GM19023 (cell line): Measurements from ENCODE around the gene TMEM150C.

Experiments
- ATAC-seq: cut with Tn5 transposase; IDR thresholded peaks from one replicate; pipeline ENCODE4 v1.9.1; 2021; ENCODE audit warnings: mild to moderate bottlenecking, moderate library complexity; ENCODE audit not compliant: unreplicated experiment

Gene TMEM150C

DNA sequence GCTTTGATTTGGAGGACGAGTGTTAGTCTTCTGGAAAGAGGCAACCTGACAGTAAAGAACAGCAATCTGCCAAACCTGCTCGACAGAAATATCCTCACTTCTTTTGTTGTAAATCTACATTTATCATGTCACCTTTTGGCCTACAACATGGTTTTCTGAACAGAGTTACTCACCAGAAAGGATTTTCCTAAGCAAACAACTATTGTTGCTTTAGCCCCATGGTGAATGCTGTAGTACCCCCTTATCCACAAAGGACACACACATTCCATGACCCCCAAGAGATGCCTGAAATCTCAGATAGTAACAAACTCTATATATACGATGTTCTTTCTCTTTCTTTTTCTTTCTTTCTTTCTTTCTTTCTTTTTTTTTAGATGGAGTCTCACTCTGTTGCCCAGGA lies 42.7 kb downstream of the TMEM150C start:
- no peak for ATAC-seq

DNA sequence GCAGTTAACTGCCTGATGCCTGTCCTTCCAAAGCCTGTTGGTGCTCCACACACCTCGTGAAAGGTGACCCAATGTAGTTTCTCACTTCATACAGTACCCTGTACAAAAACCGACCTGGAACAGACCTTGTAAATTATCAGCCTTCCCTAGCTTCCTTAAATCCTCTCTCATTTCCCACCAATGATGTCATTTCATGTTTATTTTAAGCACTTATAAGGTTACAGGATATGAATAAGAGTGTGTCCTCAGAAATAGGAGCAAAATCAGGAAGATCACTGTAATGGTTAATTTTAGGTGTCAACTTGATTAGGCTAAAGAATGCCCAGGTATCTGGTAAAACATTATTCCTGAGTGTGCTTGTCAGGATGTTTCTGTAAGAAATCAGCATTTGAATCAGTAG lies 44.7 kb downstream of the TMEM150C start:
- no peak for ATAC-seq

DNA sequence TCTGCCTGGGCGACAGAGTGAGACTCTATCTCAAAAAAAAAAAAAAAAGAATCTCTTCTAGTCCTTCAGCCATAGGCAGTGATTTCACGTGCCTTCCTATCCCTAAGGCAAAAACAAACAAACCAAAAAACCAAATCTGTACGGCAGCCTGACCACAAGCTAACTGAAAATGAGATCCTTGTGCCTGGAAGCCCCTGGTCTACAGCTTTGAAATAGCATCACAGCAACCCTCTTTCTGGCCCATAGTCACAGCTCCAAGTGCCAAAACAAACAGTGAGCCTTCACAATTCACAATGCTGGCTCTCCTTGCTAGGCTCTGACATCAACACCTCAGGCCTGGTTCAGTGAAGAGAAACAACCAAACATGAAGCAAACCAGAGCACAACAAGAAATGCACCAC lies 46.1 kb downstream of the TMEM150C start:
- no peak for ATAC-seq

DNA sequence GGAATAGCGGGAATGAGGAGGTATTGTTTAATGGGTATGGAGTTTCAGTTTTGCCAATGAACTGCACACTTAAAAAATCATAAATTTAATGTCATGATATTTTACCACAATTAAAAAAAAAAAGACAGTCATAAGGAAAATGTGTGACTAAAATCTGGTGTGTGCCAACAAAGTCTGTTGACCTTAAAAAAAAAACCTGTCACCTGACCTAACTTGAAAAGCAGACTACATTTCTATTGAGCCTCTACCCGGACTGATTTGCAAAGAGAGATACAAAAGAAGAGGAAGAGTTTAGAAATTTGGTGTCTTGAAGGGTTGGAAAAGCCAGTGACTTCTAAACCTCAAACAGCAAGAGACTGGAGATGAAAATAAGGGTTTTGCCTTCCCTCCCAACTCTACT lies 48.4 kb downstream of the TMEM150C start:
- ATAC-seq: no peak

DNA sequence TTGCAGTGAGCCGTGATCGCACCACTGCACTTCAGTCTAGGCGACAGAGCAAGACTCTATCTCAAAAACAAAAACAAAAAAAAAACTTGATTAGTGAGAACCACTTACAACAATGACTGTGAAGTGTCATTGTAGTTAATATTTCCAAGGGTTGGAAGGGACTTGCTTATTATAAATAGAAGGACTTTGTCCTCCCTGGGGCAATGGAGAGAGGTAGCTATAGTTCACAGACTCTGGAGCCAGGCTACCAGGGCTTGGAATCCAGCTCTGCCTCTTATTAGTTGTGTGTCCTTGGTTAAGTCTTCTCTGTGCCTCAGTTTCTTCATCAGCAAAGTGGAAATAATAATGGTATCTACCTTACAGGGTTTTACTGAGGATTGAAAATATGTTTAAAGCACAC lies 51.6 kb downstream of the TMEM150C start:
- no peak for ATAC-seq

DNA sequence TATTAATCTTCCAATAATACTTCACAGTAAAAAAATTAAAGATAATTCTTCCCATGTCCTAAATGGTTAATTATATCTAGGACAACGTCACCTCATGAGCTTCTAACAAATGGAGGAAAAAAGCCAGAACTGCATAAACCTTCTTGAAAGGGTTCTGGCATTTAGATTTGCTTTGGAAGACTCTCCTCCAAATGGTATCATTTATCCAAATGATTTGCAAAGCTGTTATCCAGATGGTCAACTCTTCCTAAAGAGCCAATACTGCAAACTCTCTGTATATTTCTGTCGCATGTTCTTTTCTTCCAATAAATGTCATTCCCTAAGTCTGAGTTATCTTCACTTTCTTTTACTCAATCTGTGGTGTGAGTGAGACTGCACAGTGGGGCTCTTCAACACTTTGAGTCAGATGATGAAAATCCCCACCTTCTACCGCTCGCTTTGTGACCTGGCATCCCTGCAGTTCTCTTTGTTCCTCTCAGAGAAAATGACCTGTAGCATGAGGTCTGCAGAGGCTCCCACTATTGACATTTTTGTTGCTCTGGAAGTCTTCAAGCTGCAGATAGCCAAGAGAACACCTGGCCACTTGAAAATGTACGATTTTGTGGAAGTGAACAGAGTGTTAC lies 52.9 kb downstream of the TMEM150C start:
- ATAC-seq: no peak

GRCh38 chr4:82508011-82508410 lies 53.8 kb downstream of the TMEM150C start:
- no peak for ATAC-seq

DNA sequence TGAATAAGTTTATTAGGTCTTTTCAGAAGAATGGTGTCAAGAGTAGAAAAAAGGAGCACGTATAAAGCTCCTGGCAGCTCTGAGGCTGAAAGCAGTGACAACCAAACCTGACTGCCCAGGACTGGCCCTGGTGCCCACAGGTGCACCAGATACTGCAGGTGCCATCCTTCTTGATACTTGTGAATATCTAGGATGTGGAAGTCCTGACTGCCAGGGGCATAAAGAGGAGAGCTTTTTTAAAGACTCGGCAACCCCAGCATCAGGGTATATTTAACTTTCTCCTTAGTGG lies 60.7 kb downstream of the TMEM150C start:
- ATAC-seq: no peak

GRCh38 chr4:82500435-82501153 lies 61.2 kb downstream of the TMEM150C start:
- no peak for ATAC-seq

DNA sequence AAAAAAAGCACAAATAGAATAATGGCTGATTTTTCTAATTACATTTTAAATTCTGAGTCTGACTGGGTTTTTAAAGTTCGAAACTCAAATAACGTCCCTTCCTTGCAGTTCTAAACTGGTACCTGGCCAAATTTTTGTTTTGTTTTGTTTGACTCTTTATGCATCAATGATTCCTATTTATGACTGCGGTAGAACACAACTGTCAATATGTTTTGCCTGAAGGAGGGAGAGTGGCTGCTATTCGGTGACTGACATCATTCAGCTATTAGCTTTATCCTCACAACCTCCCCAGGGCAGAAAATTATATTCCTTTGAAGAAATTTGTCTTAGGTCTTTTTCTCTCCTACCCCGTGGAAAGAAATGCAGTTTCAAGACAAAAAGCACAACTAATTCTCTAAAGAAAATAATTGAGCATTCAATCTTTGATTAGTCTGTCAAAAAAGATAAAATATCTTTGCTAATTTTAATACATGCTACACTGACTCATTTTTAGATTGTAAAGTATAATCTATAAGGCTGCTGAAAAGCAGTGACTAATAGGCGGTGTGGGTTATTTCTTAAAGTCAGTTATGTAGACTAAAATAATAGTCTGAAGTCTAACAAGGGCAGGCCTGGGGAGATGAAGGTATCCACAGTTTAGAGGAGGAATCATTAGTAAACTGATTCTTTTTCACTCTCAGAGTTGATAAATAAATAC lies 61.9 kb downstream of the TMEM150C start:
- no peak for ATAC-seq

DNA sequence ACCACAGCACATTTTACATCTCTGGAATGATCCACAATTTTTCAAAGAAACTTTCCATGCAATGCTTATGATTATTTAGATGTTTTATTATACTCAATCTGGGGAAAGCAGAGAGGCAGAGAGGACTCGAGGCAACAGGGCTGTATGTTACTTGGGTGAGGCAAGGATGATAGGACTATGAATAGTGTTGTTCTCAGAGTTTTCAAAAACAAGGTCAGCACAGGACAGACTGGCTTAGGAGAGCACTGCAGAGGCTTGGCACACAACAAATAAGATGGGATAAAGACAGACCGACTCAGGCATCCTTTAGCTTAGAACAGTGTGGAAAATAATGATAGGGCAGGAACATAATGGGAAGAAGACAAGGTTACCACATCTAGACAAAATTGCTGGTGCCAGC lies 65.4 kb downstream of the TMEM150C start:
- no peak for ATAC-seq

DNA sequence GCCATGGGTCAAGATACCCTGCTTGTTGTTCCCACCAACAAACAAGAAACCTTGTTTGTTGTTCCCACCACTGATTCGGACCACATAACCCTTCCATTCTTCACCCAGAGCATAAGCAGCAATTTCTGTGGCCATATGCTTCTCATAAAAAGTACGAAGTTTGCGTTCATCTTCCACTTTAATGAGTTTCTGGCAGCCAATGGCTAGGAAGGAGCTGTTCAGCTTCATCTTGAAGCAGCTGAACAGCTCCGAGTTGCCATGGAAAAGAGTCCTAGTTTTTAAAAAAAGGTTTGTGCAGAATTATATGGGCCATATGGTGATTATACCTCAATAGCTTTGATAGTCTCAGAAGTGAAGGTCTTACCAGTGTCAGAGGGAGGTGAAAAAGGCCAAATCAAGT lies 66.1 kb downstream of the TMEM150C start:
- ATAC-seq: no peak

GRCh38 chr4:82493721-82494425 lies 67.9 kb downstream of the TMEM150C start:
- no peak for ATAC-seq

DNA sequence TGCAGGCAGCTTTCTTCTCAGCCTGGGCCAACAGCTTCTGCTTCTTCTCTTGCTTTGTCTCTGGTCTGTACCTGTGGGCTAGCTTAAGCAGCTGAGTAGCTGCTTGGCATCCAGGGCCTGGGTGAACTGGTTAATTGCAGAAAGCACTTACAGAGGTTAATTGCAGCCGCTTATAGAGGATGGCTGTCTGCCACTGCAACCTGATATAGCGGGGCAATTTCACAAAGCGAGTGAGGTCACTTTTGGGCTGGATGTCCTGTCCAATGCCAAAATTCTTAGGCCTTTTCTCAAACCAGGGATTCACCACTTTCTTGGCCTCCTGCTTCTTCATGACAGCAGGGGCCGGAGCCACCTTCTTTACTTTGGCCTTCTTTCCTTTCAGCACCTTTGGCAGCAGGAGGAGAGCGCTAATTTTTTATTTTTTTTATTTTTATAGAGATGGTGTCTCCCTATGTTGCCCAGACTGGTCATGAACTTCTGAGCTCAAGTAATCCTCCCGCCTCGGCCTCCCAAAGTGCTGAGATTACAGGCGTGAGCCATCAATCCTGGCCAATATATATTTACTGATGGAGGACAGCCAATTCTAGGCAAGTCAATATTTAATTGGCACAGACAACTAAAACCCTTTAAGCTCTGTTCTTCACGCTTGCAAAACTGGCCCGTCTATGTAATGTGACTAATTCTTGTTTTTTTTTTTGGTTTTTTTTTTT lies 70.4 kb downstream of the TMEM150C start:
- no peak for ATAC-seq

DNA sequence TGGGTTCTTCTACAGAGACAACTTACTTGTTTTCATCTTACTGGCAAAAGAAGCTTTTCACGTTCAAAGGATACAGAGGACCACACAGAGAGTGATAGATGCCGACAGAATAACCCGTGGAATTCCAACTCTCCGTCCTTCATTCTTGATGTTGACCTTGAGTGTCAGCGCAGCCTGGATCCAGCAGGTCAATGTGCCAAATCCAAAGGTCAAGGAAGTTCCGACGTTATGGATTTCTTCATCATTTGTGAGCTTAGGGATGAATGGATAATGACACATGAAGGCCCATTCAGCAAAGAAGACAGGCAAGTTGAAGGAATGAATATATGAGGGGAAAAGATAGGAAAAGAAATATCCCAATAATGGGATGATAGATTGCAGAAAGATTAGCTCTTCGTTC lies 71.8 kb downstream of the TMEM150C start:
- no peak for ATAC-seq

GRCh38 chr4:82489076-82489475 lies 72.7 kb downstream of the TMEM150C start:
- no peak for ATAC-seq

DNA sequence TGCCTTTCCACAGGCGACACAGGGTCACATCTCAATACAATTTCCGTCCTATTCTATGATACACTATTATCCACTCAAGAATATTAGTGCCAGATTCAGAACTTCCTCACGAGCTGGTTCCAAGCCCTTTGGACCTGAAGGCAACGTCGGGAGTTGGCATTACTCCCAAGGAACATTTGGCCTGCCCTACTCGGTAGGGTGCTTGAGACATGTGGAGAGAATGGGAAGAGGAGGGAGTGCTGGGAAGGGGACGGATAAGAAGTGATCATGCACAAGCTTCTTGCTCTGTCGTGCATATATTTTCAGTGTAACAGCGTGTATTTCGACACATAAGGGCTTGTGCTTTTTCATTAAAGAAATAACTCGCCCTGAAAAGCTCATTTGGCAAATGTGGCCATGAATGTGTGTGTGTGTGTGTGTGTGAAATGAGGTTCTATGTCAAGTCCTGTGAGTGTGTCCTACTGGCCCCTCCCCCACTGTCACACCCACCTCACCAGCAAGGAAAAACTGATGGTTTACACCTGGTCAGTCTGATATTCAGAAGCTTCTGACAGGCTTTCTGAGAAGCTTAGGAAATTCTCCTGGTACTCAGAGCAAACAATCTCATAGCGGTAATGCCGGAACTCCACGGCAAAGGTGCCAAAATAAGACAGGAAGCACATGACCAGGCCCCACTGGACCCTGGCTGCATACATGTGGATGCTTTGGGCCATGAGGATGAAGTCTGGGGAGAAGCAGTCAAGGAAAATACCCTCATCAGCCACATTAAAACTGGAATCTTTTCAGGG lies 76.6 kb downstream of the TMEM150C start:
- no peak for ATAC-seq

GRCh38 chr4:82482387-82482786 lies 79.4 kb downstream of the TMEM150C start:
- ATAC-seq: no peak

GRCh38 chr4:82481506-82481840 lies 80.3 kb downstream of the TMEM150C start:
- no peak for ATAC-seq

DNA sequence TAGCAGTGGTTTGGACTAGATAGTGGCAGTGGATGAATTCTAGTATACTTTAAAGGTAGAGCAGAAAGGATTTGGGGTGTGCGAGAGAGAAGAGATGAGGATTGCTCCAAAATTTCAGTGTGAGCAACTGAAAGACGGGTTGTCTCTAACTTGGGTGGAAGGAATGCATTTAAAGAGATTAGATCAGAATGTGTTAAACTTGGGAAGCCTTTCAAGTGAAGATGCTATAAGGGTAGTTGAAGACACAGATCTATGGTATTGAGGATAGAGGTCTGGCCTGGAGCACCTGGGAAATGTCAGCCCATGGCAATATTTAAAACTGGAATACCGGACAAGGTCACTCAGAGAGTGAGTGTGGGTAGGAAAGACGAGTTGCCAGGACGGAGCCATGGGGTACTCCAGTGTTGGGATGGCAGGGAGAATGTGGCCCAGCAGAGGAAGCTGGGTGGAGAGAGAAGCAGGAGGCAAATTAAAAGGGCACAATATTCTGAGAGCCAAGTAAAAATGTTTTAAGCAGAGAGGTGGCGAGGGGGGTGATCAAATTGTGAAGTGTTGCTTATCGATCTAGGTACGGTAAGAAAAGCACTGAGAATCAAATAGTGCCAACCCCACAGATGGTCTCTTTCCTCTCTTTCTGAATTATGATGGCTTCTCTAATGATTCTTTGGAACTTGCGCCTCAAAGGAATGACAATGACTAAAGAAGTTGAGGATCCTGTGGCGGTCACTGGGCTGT lies 80.8 kb downstream of the TMEM150C start:
- ATAC-seq: no peak
